NOMO-1 (cell line): Measurements from ENCODE around the gene CYB561A3.

Source experiments
- DNase-seq, 2 experiments: peaks; one replicate each; lab custom pipeline; 2025; ENCODE audit not compliant: unreplicated experiment in 2 of 2; lab: John Stamatoyannopoulos, UW

CYB561A3 gene

DNA sequence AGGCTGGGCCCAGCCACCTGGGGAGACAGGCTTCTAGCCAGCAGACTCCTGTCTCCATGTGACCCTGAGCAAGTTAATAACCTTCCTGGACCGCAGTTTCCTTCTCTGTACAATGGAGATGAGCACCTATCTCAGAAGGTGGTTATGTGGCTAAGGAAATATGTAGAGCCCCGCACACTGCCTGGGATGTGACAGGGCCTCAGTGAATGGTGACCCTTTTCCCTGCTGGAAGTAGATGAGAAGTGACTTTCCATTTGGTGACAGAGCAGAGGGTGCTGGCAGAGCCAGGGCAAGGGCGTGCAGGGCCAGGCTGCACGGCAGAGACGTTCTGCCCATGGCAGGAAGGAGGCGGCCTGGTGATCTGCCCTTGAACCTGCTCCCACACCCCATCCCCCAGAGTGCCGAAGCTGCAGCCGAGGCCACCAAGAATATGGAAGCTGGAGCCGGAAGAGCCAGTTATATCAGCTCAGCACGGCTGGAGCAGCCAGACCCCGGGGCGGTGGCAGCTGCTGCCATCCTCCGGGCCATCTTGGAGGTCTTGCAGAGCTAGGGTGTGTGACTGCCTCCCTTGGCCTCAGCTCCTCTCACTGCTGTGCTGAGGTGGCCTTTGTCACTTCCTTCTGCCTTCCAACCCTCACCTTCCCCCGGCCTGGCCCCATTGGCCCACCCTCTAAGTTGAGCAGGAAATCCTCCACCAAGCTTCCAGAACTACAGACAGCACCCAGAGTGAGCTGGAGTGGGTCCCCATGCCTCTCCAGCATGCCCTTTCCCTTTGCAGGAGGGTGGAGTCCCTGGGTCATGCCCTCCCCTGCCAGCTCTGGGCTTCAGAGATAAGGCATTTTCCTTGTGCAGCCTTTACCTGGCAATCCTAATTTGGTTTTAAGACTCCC is 15.5 kb downstream of the CYB561A3 start:
- DNase-seq, result no peak

DNA sequence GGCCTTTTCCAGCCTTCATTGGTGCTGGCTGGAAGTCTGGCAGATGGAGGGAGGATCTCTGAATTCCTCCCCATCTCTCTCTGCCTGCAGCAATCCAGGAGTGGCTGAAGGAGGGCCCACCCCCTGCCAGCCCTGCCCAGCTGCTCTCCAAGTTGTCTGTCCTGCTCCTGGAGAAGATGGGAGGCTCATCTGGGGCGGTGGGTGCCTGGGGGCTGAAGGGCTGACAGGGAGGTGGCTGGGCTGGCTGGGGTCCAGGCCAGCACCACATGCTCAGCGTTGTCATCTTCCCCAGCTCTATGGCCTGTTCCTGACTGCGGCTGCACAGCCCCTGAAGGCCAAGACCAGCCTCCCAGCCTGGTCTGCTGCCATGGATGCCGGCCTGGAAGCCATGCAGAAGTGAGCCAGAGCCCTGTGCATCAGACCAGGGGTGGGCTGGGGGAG is 16.5 kb downstream of the CYB561A3 start:
- no peak for DNase-seq

DNA sequence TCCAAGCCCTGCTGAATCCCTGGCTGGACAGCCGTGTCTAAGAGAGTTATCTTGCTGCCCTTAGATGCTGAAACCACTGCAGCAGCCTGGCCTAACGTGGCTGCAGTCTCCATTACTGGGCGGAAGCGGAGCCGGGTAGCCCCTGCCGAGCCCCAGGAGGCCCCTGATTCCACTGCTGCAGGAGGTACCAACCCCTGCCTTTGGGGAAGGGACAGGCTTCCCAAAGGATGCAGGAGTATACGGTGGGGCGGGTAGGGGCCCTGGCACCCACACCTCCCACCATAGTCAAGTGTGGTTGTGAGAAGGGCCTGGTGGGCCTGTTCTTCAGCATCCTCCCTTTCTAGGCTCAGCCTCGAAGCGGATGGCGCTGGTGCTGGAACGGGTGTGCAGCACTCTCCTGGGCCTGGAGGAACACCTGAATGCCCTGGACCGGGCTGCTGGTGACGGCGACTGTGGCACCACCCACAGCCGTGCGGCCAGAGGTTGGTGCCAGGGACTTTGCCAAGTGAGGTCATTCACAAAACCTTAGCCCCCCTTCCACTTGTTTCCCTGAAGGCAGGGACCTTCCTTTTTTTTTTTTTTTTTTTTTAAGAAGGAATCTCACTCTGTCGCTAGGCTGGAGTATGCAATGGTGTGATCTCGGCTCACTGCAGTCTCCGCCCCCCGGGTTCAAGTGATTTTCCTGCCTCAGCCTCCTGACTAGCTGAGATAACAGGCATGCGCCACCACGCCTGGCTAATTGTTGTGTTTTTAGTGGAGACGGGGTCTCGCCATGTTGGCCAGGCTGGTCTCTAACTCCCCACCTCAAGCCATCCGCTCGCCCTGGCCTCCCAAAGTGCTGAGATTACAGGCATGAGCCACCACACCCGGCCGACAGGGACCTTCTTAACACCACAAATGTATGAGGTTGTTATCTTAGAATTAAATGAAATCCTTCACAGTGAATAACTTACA is 17.6 kb downstream of the CYB561A3 start:
- no peak for DNase-seq

DNA sequence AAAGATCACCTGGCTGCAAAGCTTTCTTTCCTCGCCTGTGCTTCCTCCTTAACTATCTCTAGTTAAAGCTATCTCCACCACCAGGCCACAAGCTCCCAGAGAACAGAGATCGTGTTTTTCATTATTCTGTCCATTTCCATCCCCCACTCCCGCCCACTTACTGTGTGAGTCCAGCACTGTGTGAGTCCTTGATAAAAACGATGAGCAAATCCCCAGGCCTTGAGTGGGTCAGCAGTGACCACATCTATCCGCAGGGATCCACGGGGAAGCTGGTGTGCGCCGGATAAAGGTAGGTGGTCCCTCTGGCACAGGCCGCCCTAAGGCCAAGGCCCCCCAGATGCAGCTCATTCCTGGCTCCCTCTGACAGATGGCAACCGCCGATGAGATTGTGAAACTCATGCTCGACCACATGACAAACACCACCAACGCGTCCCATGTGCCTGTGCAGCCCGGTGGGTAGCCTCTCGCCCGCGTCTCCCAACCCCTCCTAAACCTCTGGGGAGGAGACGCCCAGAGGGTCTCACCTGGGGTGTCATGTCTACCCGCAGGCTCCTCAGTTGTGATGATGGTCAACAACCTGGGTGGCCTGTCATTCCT is 19.4 kb downstream of the CYB561A3 start:
- DNase-seq, result no peak

DNA sequence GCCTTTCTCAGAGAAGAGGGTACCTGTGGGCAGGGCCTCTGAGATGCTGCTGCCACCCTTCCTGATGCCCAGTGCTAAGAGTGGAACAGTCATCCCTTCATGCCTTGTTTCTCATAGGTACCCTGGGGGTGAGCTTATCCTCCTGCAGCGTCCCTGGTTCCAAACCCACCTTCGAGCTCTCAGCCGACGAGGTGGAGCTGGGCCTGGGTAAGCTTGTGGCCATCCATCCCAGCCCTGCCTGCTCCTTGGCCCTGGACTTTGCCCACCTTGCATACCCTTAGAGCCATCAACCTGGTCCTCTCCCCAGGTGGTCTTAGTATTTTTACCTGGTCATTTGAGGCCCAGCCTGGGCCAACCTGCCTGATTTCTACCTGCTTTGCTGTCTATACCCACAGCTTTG is 20.0 kb downstream of the CYB561A3 start:
- DNase-seq, result no peak

DNA sequence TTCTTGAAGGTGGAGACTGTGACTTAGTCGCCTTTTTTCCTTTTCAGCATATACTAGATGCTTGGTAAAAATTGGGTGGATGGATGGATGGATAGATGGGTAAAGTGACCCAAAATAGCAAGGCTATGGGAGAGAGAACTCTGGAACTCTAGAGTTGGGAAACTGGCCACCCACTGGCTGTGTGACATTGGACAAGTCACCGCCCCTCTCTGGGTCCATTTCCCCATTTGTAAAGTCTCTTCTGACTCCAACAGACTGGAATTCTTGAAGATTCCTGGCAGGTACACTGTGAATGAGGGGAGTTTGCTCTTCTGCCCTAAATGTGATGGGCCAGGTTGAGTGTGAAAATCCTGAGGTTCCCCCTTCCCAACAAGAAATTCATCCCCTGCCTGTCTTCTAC is 20.7 kb downstream of the CYB561A3 start:
- no peak for DNase-seq

DNA sequence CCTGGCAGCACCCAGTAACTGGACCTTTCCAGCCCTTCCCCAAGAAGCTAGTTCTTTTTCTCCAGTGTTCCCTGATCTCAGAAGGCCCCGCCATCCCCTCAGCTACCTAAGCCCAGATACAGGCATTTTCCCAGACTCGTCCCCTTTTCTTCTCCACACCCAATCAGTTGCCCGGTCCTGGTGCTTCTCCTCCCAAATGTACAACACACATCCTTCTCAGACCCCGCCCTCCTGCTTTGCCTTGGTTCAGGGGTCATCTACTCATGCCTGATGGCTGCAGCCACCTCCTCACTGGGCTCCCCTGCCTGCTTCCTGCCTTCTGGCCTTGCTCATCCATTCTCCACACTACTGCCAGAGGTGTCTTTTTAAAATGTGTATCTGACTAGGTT is 22.2 kb downstream of the CYB561A3 start:
- DNase-seq, result no peak

DNA sequence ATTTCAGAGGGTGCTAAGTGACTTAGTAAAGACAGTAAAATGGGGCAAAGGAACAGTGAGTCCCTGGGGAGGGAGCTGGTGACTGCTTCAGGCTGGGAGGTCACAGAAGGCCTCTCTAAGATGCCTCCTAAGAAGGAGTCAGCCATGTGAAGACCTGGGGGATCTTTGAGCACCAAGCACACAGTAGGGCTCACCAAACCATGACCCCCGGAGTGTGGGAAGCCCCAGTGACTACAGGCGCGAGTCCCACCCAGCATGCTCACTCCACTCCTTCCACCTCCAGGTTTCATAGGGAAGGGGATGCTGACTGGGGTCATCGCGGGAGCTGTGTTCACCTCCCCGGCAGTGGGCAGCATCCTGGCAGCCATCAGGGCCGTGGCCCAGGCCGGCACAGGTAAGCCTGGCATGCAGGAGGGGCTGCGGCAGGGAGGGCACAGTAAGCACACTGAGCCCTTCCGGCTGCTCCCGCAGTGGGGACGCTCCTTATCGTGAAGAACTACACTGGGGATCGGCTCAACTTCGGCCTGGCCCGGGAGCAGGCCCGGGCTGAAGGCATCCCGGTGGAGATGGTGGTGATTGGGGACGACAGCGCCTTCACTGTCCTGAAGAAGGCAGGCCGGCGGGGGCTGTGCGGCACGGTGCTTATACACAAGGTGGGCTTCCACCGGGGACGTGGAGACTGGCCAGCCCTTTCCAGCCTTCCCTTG is 22.7 kb downstream of the CYB561A3 start:
- DNase-seq, result no peak

DNA sequence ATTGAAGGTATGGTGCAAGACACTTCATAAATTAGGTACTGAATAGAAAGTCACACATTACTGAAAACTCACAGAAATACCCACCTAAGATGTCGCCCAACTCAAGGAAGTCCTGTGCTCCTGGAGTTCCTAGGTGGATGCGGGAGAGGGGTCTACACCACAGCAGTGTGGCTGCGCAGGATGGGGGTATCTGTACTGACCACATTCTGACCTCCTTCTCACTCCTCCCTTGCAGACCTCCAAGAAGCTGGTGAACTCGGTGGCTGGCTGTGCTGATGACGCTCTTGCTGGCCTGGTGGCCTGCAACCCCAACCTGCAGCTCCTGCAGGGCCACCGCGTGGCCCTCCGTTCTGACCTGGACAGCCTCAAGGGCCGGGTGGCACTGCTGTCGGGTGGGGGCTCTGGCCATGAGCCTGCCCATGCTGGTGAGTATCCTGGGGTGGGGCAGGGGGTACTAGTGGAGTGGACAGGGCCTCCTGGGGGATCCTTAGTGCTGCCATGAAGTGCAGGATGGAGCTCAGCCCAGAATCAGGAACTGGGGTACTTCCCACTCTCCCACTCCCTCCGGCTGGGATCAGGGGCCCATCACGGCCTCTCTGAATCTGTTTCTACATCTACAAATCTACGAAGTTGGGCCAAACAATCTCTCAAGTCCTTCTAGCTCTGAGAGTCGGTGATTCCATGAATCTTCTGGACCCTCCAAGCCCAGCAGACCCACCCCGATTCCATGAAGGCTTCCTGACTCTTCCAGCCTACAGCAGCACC is 23.8 kb downstream of the CYB561A3 start:
- no peak for DNase-seq

DNA sequence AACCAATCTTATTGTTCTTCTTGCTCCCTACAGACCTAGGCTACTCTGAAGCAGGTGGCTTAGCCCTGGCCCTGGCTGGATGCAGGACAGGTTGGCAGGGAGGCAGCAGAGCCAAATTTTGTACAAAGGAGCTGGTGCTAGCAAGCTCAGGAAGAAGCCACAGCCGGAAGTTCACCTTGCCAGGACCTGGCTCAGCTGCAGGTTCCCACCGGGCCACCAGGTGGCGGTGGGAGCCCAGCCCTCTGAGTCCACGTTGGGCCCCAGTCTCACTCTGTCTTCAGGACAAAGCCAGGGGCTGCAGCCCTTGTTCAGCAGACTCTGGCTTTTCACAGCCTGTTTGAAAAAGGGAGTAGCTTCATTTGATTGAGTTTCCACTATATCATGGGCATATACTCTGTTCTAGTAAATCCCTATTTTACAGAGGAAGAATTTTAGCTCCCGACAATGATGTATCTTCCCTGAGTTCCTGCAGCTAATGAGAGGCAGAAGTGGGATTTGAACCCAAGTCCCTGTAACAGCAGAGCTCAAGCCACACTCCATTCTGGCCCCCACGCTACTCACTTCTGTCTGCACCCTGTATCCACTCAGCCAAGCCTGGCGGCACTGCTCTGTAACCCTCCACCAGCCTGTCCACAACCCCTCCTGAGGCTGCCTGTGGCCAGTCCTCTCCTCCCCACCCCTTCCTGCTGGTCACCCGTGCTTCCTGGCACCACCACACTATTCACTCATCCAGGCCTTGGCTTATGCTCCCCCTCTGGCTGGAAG is 25.3 kb downstream of the CYB561A3 start:
- DNase-seq, result peak; percentile 66 to 68

DNA sequence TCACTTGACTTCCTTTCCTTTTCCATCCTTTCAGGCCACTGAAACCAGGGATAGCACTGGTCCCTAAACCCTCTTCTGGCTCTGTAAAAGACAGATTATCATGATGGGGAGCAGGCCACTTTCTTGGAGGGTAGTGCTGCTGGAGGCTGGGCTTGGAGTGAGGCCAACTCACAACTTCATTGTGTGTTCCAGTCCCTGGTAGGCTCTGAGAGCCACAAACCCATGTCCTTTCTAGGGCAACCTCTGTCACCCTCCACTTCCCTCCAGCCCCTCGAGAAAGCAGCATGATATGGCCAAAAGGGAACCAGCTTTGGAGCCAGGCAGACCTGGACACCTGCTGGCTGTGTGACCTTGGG is 26.3 kb downstream of the CYB561A3 start:
- no peak for DNase-seq

DNA sequence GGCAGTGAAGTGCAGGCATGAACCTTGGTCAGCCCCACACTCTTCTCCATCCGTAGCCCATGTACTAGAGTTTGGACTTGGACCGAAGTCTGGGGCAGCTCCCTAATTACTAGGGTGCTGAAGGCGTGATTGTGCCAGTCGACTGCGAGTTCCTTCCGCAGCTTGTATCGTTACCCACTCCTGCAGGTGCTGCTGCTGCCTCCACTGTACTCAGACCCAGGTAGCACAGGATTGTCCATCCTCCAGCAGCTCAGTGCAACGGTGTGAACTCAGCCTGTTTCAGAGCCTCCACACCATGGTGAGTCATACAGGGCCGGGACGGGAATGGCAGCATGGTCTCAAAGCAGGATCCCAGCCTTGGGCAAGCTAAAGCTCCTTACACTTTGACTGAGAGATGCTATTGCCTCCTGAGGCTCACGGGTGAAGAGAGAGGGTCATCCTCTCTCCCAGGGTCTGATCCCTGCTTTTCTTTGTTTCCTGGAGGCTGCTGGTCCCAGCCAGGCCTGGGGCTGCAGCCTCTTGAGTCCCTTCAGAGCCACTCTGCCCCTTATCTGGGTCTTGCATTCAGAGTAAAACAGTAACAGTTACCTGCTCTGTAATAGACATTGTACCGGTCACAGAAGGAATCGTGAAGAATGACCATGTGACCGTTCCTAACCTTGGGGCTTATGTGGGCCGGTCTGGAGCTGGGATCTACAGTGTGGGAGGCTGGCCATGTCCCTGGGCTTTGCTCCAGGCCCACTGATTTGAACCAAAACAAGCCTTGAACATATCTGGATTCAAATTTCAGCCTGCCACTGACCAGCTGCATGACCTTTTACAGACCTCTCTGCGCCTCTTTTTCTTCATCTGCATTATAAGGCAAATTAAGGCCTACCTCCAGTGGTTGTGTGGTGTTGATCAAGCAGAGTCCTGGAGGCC is 27.0 kb downstream of the CYB561A3 start:
- no peak for DNase-seq

DNA sequence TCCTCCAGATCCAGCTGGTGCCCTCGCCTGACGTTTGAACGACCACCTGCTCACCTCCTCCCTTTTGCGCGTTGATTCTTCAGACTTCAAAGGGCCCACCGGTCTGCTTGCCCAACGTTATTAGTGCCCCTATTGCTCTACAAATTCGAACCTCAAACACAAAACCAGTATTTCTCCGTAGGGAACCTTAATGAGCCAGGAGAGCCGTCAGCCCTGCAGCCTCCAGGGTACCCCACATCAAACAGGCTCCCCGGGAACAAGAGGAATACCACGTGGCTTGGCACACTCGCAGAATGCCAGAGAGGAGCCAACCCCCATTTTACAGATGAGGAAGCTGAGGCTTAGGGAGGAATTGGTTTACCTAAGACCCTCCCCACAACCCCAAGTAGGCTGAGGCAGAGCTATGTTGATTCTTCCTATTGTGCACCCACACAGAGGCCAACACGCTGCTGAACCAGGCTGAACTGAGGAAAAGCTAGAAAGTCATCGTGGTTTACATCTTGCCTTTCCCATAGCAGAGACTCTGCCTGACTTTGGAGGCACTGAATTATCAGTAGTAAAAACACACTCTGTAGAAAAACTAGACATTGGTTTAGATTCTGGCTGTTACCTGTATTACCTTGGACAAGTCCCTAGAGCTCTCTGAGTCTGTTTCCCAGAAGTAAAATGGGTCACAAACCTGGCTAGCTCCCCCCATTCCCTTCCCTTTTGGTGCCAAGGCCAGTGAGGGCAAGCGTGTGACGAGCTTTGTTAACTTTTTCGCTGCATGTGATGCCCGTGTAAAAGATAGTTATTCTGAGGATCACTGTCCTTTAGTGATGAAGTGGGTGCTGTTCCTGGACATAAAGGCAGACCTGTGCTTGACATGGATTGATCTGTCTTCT is 27.9 kb downstream of the CYB561A3 start:
- peak in 1 of 2 experiments; percentile 46 for DNase-seq

DNA sequence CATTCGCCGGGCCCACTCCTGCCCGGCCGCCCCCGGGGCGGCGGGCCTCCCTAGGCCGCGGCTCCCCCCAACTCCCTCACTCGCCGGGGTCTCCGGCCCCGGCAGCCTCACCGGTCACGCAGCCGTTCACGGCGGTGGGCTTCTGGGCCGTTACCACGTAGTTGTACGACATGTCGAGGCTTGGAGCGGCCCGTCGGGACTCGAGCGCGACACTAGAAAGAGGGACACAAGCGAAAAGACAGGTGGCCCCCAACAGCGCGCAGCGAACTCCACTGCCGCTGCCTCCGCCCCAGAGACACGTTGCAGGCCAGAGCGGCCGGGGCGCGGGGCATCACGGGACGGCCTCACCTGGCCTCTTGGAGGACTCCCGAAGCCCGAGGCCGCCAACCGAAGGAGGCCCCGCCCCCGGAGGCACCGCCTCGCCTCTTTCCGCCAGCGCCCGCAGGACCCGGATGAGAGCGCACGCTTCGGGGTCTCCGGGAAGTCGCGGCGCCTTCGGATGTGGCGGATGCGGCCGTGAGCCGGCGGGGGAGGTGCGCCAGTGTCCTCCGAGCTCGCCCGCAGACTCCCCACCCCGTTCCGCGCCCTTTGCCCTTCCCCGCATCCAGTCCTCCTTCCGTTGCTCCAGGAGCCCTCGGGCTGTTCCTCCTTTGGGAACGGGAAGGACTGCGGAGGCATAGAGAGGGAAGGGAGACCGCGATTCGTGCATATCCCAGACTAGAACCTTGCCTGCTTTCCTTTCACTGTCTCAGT is 28.7 kb downstream of the CYB561A3 start, which contains the start of the genes DDB1 and TKFC:
TSS of gene DDB1 (minus strand) at position 309 of the 753 bp plus-strand sequence. CDS start at position 172, 137 bp downstream.
TSS of gene TKFC (plus strand) at position 432 of the 753 bp plus-strand sequence. CDS start 1,501 bp downstream, outside the sequence.
- DNase-seq, result peak; percentile 85 to 94

DNA sequence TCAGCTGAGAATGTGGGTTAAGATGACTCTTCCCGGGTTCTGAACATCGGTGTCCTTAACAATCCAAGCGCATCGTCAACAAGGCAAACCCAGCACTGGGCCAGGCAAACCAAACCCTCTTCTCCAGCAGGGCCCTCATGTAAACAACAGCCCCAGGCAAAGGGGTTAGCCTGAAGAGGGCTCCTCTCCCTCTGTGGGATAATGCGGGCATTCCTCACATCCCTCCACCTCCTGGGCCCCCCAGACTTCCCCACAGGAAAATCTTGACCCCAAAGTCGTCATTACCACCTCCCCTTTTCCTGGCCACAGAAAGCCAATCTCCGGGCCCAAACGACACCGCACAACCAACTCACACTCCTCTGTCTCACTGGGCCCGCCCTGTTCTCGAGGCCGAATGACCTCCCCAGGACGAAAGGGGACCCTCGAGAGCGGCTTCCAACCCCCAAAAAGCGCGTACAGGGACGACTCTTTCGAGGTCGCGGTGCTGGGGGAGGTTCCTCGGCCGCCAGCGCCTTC is 29.3 kb downstream of the CYB561A3 start:
- peak in 1 of 2 experiments; percentile 35 for DNase-seq

DNA sequence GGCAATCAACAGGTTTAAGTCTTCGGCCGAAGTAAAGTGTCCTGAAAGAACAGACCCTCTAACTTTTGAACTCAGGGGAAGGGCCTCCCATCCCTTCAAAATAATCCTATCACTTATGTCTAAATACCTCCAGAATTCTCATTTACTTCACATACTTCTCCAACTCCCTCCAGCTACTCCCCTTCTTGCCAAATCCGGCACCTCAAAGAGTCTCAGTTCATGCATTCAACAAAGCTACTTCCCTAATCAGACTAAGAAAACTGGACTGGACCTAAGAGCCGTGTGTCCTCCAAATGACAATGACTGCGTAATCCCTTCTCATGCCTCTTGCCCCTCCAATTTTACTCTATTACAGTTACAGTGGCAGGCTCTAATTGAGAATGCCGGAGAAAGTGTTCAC is 30.0 kb downstream of the CYB561A3 start:
- DNase-seq, result peak; percentile 47 to 65
